ENCODE data around the gene CNGA2. TPM values are rescaled to one million over a fixed set of nuclear protein-coding genes. Genes with fewer than 3 reads are reported as not detected.

CNGA2 gene
- not detected for total RNA-seq
- long read RNA-seq, donor 1, result 0 reads
- long read RNA-seq, donor 2, result 0 reads

- DNase-seq, result no peak
- Histone ChIP-seq H3K9me3 (no peaks in the 10 kb centered on the region), H3K36me3 (ENCODE audit: low read depth) (no peaks in the 10 kb centered on the region), H3K4me1 (ENCODE audit: low read depth) (no peaks in the 10 kb centered on the region), H3K4me3 (no peak within 1 kb of the TSS)
- intact Hi-C loops (cut with DNase I, micrococcal nuclease), result no loop called here
- no peak for TF ChIP-seq CTCF (IDR thresholded peaks at IDR 0.05)
- no peak for ATAC-seq
Observed at GRCh38 chrX:151734446-151734845, at the start of gene CNGA2. Gene CNGA2 (plus strand): TSS chrX:151734746. CDS start chrX:151738484, 3,738 bp downstream.

GRCh38 chrX:151687635-151688034 is 46.9 kb upstream of the CNGA2 start:
- no peaks in the 10 kb centered on the region for H3K36me3 ChIP-seq (ENCODE audit: low read depth)
- no peak for TF ChIP-seq CTCF (IDR thresholded peaks at IDR 0.05)
- DNase-seq (no peak), ATAC-seq (no peak)
- no peaks in the 10 kb centered on the region for H3K9me3 ChIP-seq
- H3K4me1 ChIP-seq (ENCODE audit: low read depth), result no peaks in the 10 kb centered on the region
- H3K4me3 ChIP-seq, result no peak overlapping the region
- intact Hi-C loops (cut with DNase I, micrococcal nuclease), result loop anchor here in 1 of 2 donors (10.0 kb wide), 1 partner anchor 533 kb away; no protein-coding TSS in a partner anchor

- no peak for ATAC-seq
- no peak for DNase-seq
- no peaks in the 10 kb centered on the region for H3K9me3 ChIP-seq
- H3K36me3 ChIP-seq (ENCODE audit: low read depth), result no peaks in the 10 kb centered on the region
- intact Hi-C loops (cut with DNase I, micrococcal nuclease), result loop anchor here in 1 of 2 donors (10.0 kb wide), 1 partner anchor 534 kb away; no protein-coding TSS in a partner anchor
- H3K4me1 ChIP-seq (ENCODE audit: low read depth), result no peaks in the 10 kb centered on the region
- no peak for TF ChIP-seq CTCF (IDR thresholded peaks at IDR 0.05)
- no peak overlapping the region for H3K4me3 ChIP-seq
Observed at GRCh38 chrX:151688695-151689094, 45.9 kb upstream of the CNGA2 start.

- intact Hi-C loops (cut with DNase I, micrococcal nuclease), result no loop called here
- no peaks in the 10 kb centered on the region for H3K9me3 ChIP-seq
- no peaks in the 10 kb centered on the region for H3K36me3 ChIP-seq (ENCODE audit: low read depth)
- H3K4me1 ChIP-seq (ENCODE audit: low read depth), result no peaks in the 10 kb centered on the region
- no peak for DNase-seq
- H3K4me3 ChIP-seq, result no peak overlapping the region
- no peak for ATAC-seq
- no peak for TF ChIP-seq CTCF (IDR thresholded peaks at IDR 0.05)
Observed at GRCh38 chrX:151692825-151693224, 41.7 kb upstream of the CNGA2 start.

GRCh38 chrX:151694121-151694520 is 40.4 kb upstream of the CNGA2 start:
- no peak for ATAC-seq
- no peak for DNase-seq
- intact Hi-C loops (cut with DNase I, micrococcal nuclease), result no loop called here
- H3K36me3 ChIP-seq (ENCODE audit: low read depth), result no peaks in the 10 kb centered on the region
- no peak overlapping the region for H3K4me3 ChIP-seq
- TF ChIP-seq CTCF (IDR thresholded peaks at IDR 0.05), result no peak
- no peaks in the 10 kb centered on the region for H3K9me3 ChIP-seq
- no peaks in the 10 kb centered on the region for H3K4me1 ChIP-seq (ENCODE audit: low read depth)
